HUDEP-2 (cell line): ENCODE results near the gene CBX8.

Experiments
- DNase-seq, 76 experiments: peaks; one replicate each; lab custom pipeline; 2025; ENCODE audit not compliant: unreplicated experiment in 76 of 76; lab: John Stamatoyannopoulos, UW

The CBX8 gene

GRCh38 chr17:79835953-79836509 is 39.2 kb upstream of the CBX8 start:
- DNase-seq: peak in 6 of 76 experiments; percentile 9 to 28 (median 16)

- no peak for DNase-seq
Observed at GRCh38 chr17:79835470-79835899, 38.6 kb upstream of the CBX8 start.

DNA sequence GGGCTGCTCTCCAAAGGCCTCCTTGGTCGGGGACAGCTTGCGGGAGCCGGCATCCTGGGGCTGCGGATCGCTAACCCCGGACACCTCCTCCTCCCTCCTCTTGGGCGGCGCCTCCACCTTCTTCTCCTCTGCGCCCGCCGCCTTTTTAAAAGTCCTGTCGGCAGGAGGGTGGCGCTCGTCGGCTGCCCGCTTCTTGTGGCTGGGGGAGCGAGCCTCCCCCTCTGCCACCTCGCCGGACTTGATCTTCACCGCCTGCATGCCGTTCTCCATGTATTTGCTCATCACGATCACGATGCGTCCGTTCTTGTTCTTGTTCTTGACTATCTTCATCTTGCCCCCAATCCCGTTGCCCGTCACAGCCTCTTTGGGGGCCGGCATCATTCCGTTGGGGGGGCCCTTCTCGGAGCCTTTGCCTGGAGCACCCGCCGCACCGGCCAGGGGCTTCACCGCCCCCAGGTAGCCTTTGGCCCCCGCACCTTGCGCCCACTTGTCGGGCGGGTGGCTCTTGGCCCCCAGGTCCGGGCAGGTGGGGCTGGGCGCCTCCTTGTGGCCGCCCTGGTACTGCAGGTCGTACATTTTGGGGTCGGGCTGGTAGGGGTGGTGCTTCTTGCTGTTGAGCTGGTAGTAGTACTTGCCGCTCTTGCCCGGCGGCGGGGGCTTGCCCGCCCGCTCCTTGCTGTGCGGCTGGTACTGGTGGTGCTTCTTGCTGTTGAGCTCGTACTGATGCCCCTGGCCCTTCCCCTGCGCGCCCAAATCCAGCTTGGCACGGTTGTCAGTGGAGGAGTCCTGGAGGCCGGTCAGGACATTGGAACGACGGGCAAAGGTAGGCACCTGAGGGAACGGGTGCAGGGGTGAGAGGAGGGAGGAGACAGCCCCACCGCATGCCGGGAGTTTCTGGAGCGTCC is 37.9 kb upstream of the CBX8 start:
- peak in 40 of 76 experiments; percentile 5 to 64 (median 34) for DNase-seq

DNA sequence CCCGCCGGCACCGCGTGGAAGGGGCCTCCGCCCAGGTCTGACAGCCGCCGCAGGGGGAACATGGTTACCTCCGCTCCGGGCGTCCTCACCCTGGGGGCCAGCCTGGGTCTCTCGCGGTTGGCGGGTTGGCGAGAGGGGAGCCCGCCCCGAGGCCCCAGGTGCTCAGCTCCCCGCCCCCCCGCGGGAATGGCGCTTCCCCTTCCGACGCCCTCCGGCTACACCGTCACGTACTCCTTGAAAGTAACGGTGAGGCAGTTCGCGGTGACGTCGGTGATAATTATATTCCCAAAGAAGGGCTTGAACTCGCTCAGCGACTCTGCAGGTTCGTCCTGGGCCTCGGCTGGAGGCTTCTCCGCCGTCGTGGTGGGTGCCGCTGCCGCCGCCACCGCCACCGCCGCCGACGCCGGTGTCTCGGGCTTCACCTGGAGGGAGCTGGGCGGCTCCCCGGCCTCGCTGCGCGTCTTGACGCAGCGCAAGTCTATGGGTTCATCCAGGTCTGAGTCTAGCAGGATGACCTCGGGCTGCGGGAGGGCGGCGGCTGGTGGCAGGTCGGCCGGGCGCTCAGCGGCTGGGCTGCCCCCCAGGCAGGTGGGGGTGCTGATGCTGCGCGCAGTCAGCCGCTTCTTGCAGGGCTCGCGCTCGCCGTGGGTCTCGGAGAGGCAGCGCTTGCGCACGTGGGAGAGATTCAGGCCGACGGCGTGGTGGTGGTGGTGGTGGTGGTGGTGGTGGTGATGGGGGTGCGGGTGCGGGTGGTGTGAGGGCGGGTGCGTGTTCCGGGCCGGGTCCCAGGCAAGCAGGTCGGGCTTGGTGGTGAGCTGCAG is 37.1 kb upstream of the CBX8 start:
- no peak for DNase-seq

- no peak for DNase-seq
Observed at GRCh38 chr17:79833110-79833450, 36.2 kb upstream of the CBX8 start.

- peak in 13 of 76 experiments; percentile 14 to 53 (median 23) for DNase-seq
Observed at GRCh38 chr17:79832218-79833109, 35.6 kb upstream of the CBX8 start.

- peak in 51 of 76 experiments; percentile 9 to 77 (median 45) for DNase-seq
Observed at GRCh38 chr17:79831265-79832217, 34.7 kb upstream of the CBX8 start.

- DNase-seq: peak in 8 of 76 experiments; percentile 13 to 43 (median 20)
Observed at GRCh38 chr17:79830763-79831264, 33.9 kb upstream of the CBX8 start.

- peak in 33 of 76 experiments; percentile 17 to 67 (median 35) for DNase-seq
Observed at GRCh38 chr17:79830303-79830702, 33.4 kb upstream of the CBX8 start.

DNA sequence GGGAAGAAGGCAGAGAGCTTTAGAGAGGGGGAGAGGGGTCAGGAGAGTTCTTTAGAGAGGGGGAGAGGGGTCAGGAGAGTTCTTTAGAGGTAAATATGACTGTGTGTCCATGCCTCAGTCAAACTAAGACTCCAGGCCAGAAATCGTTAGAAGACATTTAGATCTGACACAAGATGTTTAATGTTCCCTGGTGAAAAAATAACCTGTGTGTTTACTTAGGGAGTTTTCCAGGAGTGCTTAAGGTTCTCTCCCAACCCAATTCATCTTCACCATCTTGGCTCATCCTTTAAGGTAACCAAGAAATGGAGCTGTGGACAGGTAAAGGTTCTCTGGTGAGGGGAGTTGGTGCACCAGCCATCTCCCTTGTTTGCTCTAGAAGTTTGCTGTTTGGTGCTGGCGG is 32.6 kb upstream of the CBX8 start:
- DNase-seq: no peak

- DNase-seq: no peak
Observed at GRCh38 chr17:79829004-79829403, 32.1 kb upstream of the CBX8 start.

- DNase-seq: no peak
Observed at GRCh38 chr17:79826841-79827578, 30.1 kb upstream of the CBX8 start.

- peak in 10 of 76 experiments; percentile 11 to 37 (median 20) for DNase-seq
Observed at GRCh38 chr17:79826204-79826680, 29.4 kb upstream of the CBX8 start.

DNA sequence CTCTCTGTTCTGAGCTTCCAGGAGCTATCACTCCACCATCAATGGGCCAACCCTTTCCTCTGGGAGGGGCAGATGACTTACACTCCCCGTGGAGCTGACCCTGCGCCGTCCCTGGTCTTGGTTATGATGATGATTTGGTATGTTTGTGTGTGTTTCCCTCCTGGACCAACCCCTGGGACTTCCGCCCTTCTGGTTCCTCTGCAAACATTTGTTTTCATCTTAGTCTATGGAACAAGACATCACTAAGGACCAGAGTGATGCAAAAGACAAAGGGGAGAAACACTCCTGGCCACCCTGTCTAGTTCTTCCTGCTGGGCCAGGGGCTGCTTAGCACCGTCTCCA is 28.7 kb upstream of the CBX8 start:
- DNase-seq: no peak

GRCh38 chr17:79824893-79825579 is 28.2 kb upstream of the CBX8 start:
- no peak for DNase-seq

- DNase-seq: no peak
Observed at GRCh38 chr17:79824234-79824633, 27.4 kb upstream of the CBX8 start.

- DNase-seq: no peak
Observed at GRCh38 chr17:79822583-79823124, 25.8 kb upstream of the CBX8 start.
